Keratinocyte (primary cell): ENCODE measurements around the gene TAPT1. TPM values are rescaled to one million over a fixed set of nuclear protein-coding genes. Genes with fewer than 3 reads are reported as not detected.

Source experiments
- DNase-seq: peaks from one replicate; pipeline ENCODE4 v3.0.0-alpha.2; 2011; ENCODE audit warnings: low read depth, missing footprints, low spot score
- FAIRE-seq: peaks from 2 replicates; lab custom pipeline; 2011; peaks lifted over from hg19 to GRCh38; lab: Jason Lieb, UNC
- H2AFZ ChIP-seq: 2 replicates; pipeline ENCODE4 v1.6.0; 2012; ENCODE audit warnings: low read length, control low read depth, inconsistent platforms; ENCODE audit not compliant: control insufficient read depth
- H3K27ac ChIP-seq: 2 replicates; pipeline ENCODE4 v1.5.1; 2011; ENCODE audit warnings: low read length; ENCODE audit not compliant: control insufficient read depth, insufficient read depth
- H3K27me3 ChIP-seq: 3 replicates; pipeline ENCODE4 v1.6.0; 2011; ENCODE audit warnings: low read length; ENCODE audit not compliant: control insufficient read depth, insufficient read depth; ENCODE audit errors: extremely low read depth
- H3K36me3 ChIP-seq, 2 experiments: 2 replicates in 1 of 2; 3 replicates in 1 of 2; pipeline ENCODE4 v1.5.1; 2011; ENCODE audit warnings: low read length in 2 of 2, mild to moderate bottlenecking in 1 of 2; ENCODE audit not compliant: control insufficient read depth in 2 of 2, insufficient read depth in 2 of 2; ENCODE audit errors: extremely low read depth in 1 of 2
- H3K4me1 ChIP-seq: 3 replicates; pipeline ENCODE4 v1.5.1; 2011; ENCODE audit warnings: low read length; ENCODE audit not compliant: control insufficient read depth, insufficient read depth; ENCODE audit errors: extremely low read depth
- H3K4me2 ChIP-seq: 3 replicates; pipeline ENCODE4 v1.6.0; 2011; ENCODE audit warnings: low read depth, low read length; ENCODE audit not compliant: control insufficient read depth, insufficient read depth; ENCODE audit errors: extremely low read depth
- H3K4me3 ChIP-seq, 3 experiments: fragments of 200-600 bp in 1 of 3; sonication (generic) in 1 of 3; 2 replicates in 2 of 3; 3 replicates in 1 of 3; pipeline ENCODE4 v1.5.1; 2011 to 2016; ENCODE audit warnings: low read length in 3 of 3, mild to moderate bottlenecking in 3 of 3, control low read depth in 2 of 3, inconsistent platforms in 1 of 3, low read depth in 1 of 3, mixed read lengths in 1 of 3, mixed run types in 1 of 3, moderate library complexity in 1 of 3; ENCODE audit not compliant: control insufficient read depth in 2 of 3, insufficient read depth in 2 of 3; ENCODE audit errors: extremely low read depth in 1 of 3
- H3K79me2 ChIP-seq: 2 replicates; pipeline ENCODE4 v1.6.0; 2012; ENCODE audit warnings: low read length; ENCODE audit not compliant: control insufficient read depth, insufficient read depth
- H3K9ac ChIP-seq: 3 replicates; pipeline ENCODE4 v1.6.0; 2011; ENCODE audit warnings: low read length; ENCODE audit not compliant: control insufficient read depth, insufficient read depth; ENCODE audit errors: extremely low read depth
- H3K9me1 ChIP-seq: 3 replicates; pipeline ENCODE4 v1.6.0; 2011; ENCODE audit warnings: low read length; ENCODE audit not compliant: control insufficient read depth, insufficient read depth; ENCODE audit errors: extremely low read depth
- H3K9me3 ChIP-seq: 2 replicates; pipeline ENCODE4 v1.5.1; 2012; ENCODE audit warnings: low read depth, low read length; ENCODE audit not compliant: control insufficient read depth
- H4K20me1 ChIP-seq: 3 replicates; pipeline ENCODE4 v1.6.0; 2011; ENCODE audit warnings: low read length; ENCODE audit not compliant: control insufficient read depth, insufficient read depth; ENCODE audit errors: extremely low read depth
- EZH2 ChIP-seq: IDR thresholded peaks from one replicate; pipeline ENCODE4 v1.6.1; 2012; ENCODE audit warnings: inconsistent platforms, mild to moderate bottlenecking, low read length, moderate library complexity
- dilution Hi-C: fragments of 300-500 bp; cut with MboI; formaldehyde crosslinking; loops from one replicate; pipeline ENCODE4 v1.7.0; 2020; ENCODE audit warnings: low sequenced_read_pairs; ENCODE audit not compliant: extremely low pct_ligation_motif_present
- polyA plus RNA-seq, 5 experiments: library from polyadenylated mRNA; depleted of rRNA in 3 of 5; stranded (reverse) in 3 of 5; stranded (forward) in 1 of 5; unstranded in 1 of 5; fragments of >200 nt; gene quantifications; 1 replicate in 1 of 5; 2 replicates in 3 of 5; 3 replicates in 1 of 5; pipeline versions ENCODE4 v1.2.1 to v1.2.3, GENCODE V29; 2011 to 2012; ENCODE audit warnings: missing spikeins in 2 of 5, low read depth in 1 of 5, low replicate concordance in 1 of 5
- TF ChIP-seq, protein P1 (sequence below), 3 experiments: IDR thresholded peaks in 1 of 3; conservative IDR thresholded peaks in 1 of 3; optimal IDR thresholded peaks in 1 of 3; 2 replicates in 2 of 3; 3 replicates in 1 of 3; pipeline versions ENCODE3 to v1.5.1; 2011; ENCODE audit warnings: low read length in 3 of 3, mild to moderate bottlenecking in 3 of 3, moderate library complexity in 2 of 3, control low read depth in 1 of 3, inconsistent platforms in 1 of 3; ENCODE audit not compliant: insufficient read depth in 2 of 3; ENCODE audit errors: extremely low read depth in 1 of 3

Gene TAPT1
- polyA plus RNA-seq, 1 donor (not counting 4 experiments of a cell fraction or from before 2014, with no cell fraction given), result 10.7 TPM

DNA sequence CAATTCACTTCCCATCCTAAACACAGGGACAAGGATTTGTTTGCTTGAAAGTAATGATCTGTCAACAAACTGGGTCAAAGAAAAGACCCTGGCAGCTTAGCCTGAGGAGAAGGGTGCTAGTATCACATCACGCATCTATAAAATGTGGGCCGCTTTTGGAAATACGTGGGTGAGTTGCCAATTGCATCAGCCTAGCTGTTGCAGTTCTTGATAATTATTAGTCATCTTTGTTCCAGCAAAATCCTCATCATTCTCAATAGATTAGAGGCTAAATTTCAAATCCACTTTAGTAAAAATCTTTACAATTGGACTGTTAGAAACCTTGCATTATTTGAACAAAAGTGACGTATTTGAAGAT is 33.6 kb upstream of the TAPT1 start:
- H3K4me3 ChIP-seq, result no peak overlapping the region
- H3K27ac ChIP-seq, result no peak overlapping the region
- TF ChIP-seq, protein P1, sequence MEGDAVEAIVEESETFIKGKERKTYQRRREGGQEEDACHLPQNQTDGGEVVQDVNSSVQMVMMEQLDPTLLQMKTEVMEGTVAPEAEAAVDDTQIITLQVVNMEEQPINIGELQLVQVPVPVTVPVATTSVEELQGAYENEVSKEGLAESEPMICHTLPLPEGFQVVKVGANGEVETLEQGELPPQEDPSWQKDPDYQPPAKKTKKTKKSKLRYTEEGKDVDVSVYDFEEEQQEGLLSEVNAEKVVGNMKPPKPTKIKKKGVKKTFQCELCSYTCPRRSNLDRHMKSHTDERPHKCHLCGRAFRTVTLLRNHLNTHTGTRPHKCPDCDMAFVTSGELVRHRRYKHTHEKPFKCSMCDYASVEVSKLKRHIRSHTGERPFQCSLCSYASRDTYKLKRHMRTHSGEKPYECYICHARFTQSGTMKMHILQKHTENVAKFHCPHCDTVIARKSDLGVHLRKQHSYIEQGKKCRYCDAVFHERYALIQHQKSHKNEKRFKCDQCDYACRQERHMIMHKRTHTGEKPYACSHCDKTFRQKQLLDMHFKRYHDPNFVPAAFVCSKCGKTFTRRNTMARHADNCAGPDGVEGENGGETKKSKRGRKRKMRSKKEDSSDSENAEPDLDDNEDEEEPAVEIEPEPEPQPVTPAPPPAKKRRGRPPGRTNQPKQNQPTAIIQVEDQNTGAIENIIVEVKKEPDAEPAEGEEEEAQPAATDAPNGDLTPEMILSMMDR (optimal IDR thresholded peaks at IDR 0.05 in 1 of 3, IDR thresholded peaks at IDR 0.05 in 1 of 3, conservative IDR thresholded peaks at IDR 0.05 in 1 of 3; ENCODE audit: extremely low read depth in 1 of 3, insufficient read depth in 2 of 3, low read length in 3 of 3), result no peak
- no peak for TF ChIP-seq EZH2
- H3K4me2 ChIP-seq, result no peak overlapping the region
- DNase-seq (no peak), FAIRE-seq (no peak)
- H3K79me2 ChIP-seq, result no peaks in the 10 kb centered on the region
- no peaks in the 10 kb centered on the region for H3K36me3 ChIP-seq
- H3K9ac ChIP-seq, result no peak overlapping the region
- dilution Hi-C loops, result no loop called here
- H3K4me1 ChIP-seq, result no peaks in the 10 kb centered on the region
- H3K27me3 ChIP-seq, result no peaks in the 10 kb centered on the region
- H3K9me3 ChIP-seq, result no peaks in the 10 kb centered on the region
- H2AFZ ChIP-seq, result no peak overlapping the region
- no peaks in the 10 kb centered on the region for H4K20me1 ChIP-seq
- H3K9me1 ChIP-seq, result no peaks in the 10 kb centered on the region

DNA sequence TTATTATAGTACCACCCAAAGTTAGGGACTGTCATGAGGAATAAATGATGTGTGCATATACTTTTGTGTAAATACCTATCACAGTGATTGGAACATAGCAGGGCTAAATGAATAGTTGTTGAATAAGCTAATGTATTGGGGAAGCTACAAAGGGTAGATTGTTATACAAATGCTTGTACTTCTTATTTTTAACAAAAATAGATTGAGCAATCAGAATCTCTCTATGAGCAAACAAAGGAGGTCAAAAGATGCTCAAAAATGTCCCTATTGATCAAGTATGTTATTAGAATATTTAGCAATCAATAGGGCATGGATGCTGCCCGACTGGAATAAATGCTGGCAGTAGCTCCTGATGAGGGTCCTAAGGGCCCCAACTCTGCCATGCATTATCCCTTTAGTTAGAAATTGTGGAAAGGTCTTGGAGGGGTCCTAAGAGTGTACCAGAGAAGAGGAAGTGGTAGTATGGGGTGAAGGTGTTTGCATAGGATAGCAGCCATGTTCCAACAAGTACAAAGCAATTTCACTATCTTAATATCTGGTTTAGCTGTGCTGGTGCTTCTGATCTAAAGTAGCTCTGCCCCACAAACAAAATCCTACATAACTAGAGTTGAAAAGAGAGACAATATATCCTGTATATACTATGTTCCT is 33.1 kb upstream of the TAPT1 start:
- Histone ChIP-seq H3K4me1 (no peaks in the 10 kb centered on the region), H3K27ac (no peak overlapping the region), H3K79me2 (no peaks in the 10 kb centered on the region), H3K4me3 (no peak overlapping the region), H3K27me3 (no peaks in the 10 kb centered on the region), H2AFZ (no peak overlapping the region), H3K9me3 (no peaks in the 10 kb centered on the region), H3K36me3 (no peaks in the 10 kb centered on the region), H3K9ac (no peak overlapping the region), H3K4me2 (no peak overlapping the region), H3K9me1 (no peaks in the 10 kb centered on the region), H4K20me1 (no peaks in the 10 kb centered on the region)
- TF ChIP-seq EZH2, result no peak
- FAIRE-seq (no peak), DNase-seq (no peak)
- dilution Hi-C loops, result no loop called here

- no peaks in the 10 kb centered on the region for H3K36me3 ChIP-seq
- H3K27me3 ChIP-seq, result no peaks in the 10 kb centered on the region
- no peak overlapping the region for H2AFZ ChIP-seq
- peaks cover 13% of the 10 kb centered on the region for H3K4me1 ChIP-seq
- no peaks in the 10 kb centered on the region for H3K9me3 ChIP-seq
- DNase-seq, result no peak
- no peak overlapping the region for H3K9ac ChIP-seq
- H4K20me1 ChIP-seq, result no peaks in the 10 kb centered on the region
- H3K27ac ChIP-seq, result no peak overlapping the region
- H3K79me2 ChIP-seq, result no peaks in the 10 kb centered on the region
- H3K4me2 ChIP-seq, result no peak overlapping the region
- dilution Hi-C loops, result no loop called here
- no peak for FAIRE-seq
- no peaks in the 10 kb centered on the region for H3K9me1 ChIP-seq
- no peak for TF ChIP-seq EZH2
- TF ChIP-seq, protein P1 (optimal IDR thresholded peaks at IDR 0.05 in 1 of 3, IDR thresholded peaks at IDR 0.05 in 1 of 3, conservative IDR thresholded peaks at IDR 0.05 in 1 of 3; ENCODE audit: extremely low read depth in 1 of 3, insufficient read depth in 2 of 3, low read length in 3 of 3), result no peak
- no peak overlapping the region for H3K4me3 ChIP-seq
Measured at GRCh38 chr4:16257611-16258010, 31.3 kb upstream of the TAPT1 start.
